Measurements from ENCODE around the gene AQP2.
A peak's percentile ranks its signal among the peaks of the same experiment; 100 is the strongest.

Gene AQP2

GRCh38 chr12:49920915-49921286 lies 29.6 kb upstream of the AQP2 start:
- Histone ChIP-seq H3K9me3 (ENCODE audit: control insufficient read depth in 5 of 5, low read length in 5 of 5) (no peaks in the 10 kb centered on the region), H3K36me3 (ENCODE audit: control insufficient read depth in 5 of 5, insufficient read depth in 5 of 5, low read length in 5 of 5) (no peaks in the 10 kb centered on the region), H3K4me3 (ENCODE audit: low read depth in 1 of 5, low read length in 5 of 5) (no peak overlapping the region), H3K27me3 (ENCODE audit: control insufficient read depth in 5 of 5, insufficient read depth in 4 of 5, low read length in 5 of 5) (peaks cover 0 to 9% (median 2%) of the 10 kb centered on the region in 5 donors), H3K9ac (ENCODE audit: low read length in 5 of 5) (no peak overlapping the region), H3K4me1 (ENCODE audit: control insufficient read depth in 5 of 5, insufficient read depth in 5 of 5, low read length in 5 of 5) (peaks cover 8 to 33% (median 27%) of the 10 kb centered on the region in 5 donors), H3K27ac (ENCODE audit: low read depth, low read length) (no peak overlapping the region)

GRCh38 chr12:49921299-49921698 lies 29.2 kb upstream of the AQP2 start:
- H3K4me3 ChIP-seq (ENCODE audit: low read depth in 1 of 5, low read length in 5 of 5) = no peak overlapping the region
- no peaks in the 10 kb centered on the region for H3K9me3 ChIP-seq (ENCODE audit: control insufficient read depth in 5 of 5, low read length in 5 of 5)
- H3K36me3 ChIP-seq (ENCODE audit: control insufficient read depth in 5 of 5, insufficient read depth in 5 of 5, low read length in 5 of 5) = no peaks in the 10 kb centered on the region
- peaks cover 8 to 33% (median 27%) of the 10 kb centered on the region in 5 donors for H3K4me1 ChIP-seq (ENCODE audit: control insufficient read depth in 5 of 5, insufficient read depth in 5 of 5, low read length in 5 of 5)
- peaks cover 0 to 9% (median 2%) of the 10 kb centered on the region in 5 donors for H3K27me3 ChIP-seq (ENCODE audit: control insufficient read depth in 5 of 5, insufficient read depth in 4 of 5, low read length in 5 of 5)
- no peak overlapping the region for H3K9ac ChIP-seq (ENCODE audit: low read length in 5 of 5)
- H3K27ac ChIP-seq (ENCODE audit: low read depth, low read length) = no peak overlapping the region

GRCh38 chr12:49921936-49922335 lies 28.6 kb upstream of the AQP2 start:
- H3K27ac ChIP-seq (ENCODE audit: low read depth, low read length) = no peak overlapping the region
- H3K9ac ChIP-seq (ENCODE audit: low read length in 5 of 5) = no peak overlapping the region

GRCh38 chr12:49922349-49923034 lies 28.0 kb upstream of the AQP2 start:
- Histone ChIP-seq H3K27ac (ENCODE audit: low read depth, low read length) (peak overlapping the region; percentile 0), H3K4me3 (ENCODE audit: low read depth in 1 of 5, low read length in 5 of 5) (no peak overlapping the region), H3K9ac (ENCODE audit: low read length in 5 of 5) (no peak overlapping the region), H3K9me3 (ENCODE audit: control insufficient read depth in 5 of 5, low read length in 5 of 5) (no peaks in the 10 kb centered on the region), H3K27me3 (ENCODE audit: control insufficient read depth in 5 of 5, insufficient read depth in 4 of 5, low read length in 5 of 5) (peaks cover 0 to 5% (median 2%) of the 10 kb centered on the region in 5 donors), H3K4me1 (ENCODE audit: control insufficient read depth in 5 of 5, insufficient read depth in 5 of 5, low read length in 5 of 5) (peaks cover 8 to 33% (median 27%) of the 10 kb centered on the region in 5 donors), H3K36me3 (ENCODE audit: control insufficient read depth in 5 of 5, insufficient read depth in 5 of 5, low read length in 5 of 5) (no peaks in the 10 kb centered on the region)

More at GRCh38 chr12:49921936-49922335, 28.6 kb upstream of the AQP2 start:
- Histone ChIP-seq H3K9me3 (ENCODE audit: control insufficient read depth in 5 of 5, low read length in 5 of 5) (no peaks in the 10 kb centered on the region), H3K36me3 (ENCODE audit: control insufficient read depth in 5 of 5, insufficient read depth in 5 of 5, low read length in 5 of 5) (no peaks in the 10 kb centered on the region), H3K4me1 (ENCODE audit: control insufficient read depth in 5 of 5, insufficient read depth in 5 of 5, low read length in 5 of 5) (peaks cover 8 to 33% (median 27%) of the 10 kb centered on the region in 5 donors), H3K27me3 (ENCODE audit: control insufficient read depth in 5 of 5, insufficient read depth in 4 of 5, low read length in 5 of 5) (peaks cover 0 to 9% (median 2%) of the 10 kb centered on the region in 5 donors), H3K4me3 (ENCODE audit: low read depth in 1 of 5, low read length in 5 of 5) (no peak overlapping the region)

GRCh38 chr12:49923035-49923644 lies 27.4 kb upstream of the AQP2 start:
- peaks cover 8 to 33% (median 27%) of the 10 kb centered on the region in 5 donors for H3K4me1 ChIP-seq (ENCODE audit: control insufficient read depth in 5 of 5, insufficient read depth in 5 of 5, low read length in 5 of 5)
- no peaks in the 10 kb centered on the region for H3K9me3 ChIP-seq (ENCODE audit: control insufficient read depth in 5 of 5, low read length in 5 of 5)
- no peaks in the 10 kb centered on the region for H3K27me3 ChIP-seq (ENCODE audit: control insufficient read depth in 5 of 5, insufficient read depth in 4 of 5, low read length in 5 of 5)
- H3K36me3 ChIP-seq (ENCODE audit: control insufficient read depth in 5 of 5, insufficient read depth in 5 of 5, low read length in 5 of 5) = no peaks in the 10 kb centered on the region
- H3K27ac ChIP-seq (ENCODE audit: low read depth, low read length) = peak overlapping the region; percentile 54
- no peak overlapping the region for H3K9ac ChIP-seq (ENCODE audit: low read length in 5 of 5)
- no peak overlapping the region for H3K4me3 ChIP-seq (ENCODE audit: low read depth in 1 of 5, low read length in 5 of 5)

GRCh38 chr12:49923880-49924556 lies 26.5 kb upstream of the AQP2 start:
- Histone ChIP-seq H3K27me3 (ENCODE audit: control insufficient read depth in 5 of 5, insufficient read depth in 4 of 5, low read length in 5 of 5) (no peaks in the 10 kb centered on the region), H3K9ac (ENCODE audit: low read length in 5 of 5) (no peak overlapping the region), H3K4me1 (ENCODE audit: control insufficient read depth in 5 of 5, insufficient read depth in 5 of 5, low read length in 5 of 5) (peaks cover 8 to 33% (median 27%) of the 10 kb centered on the region in 5 donors), H3K9me3 (ENCODE audit: control insufficient read depth in 5 of 5, low read length in 5 of 5) (no peaks in the 10 kb centered on the region), H3K4me3 (ENCODE audit: low read depth in 1 of 5, low read length in 5 of 5) (no peak overlapping the region), H3K27ac (ENCODE audit: low read depth, low read length) (peak overlapping the region; percentile 54), H3K36me3 (ENCODE audit: control insufficient read depth in 5 of 5, insufficient read depth in 5 of 5, low read length in 5 of 5) (no peaks in the 10 kb centered on the region)

- no peaks in the 10 kb centered on the region for H3K9me3 ChIP-seq (ENCODE audit: control insufficient read depth in 5 of 5, low read length in 5 of 5)
- H3K36me3 ChIP-seq (ENCODE audit: control insufficient read depth in 5 of 5, insufficient read depth in 5 of 5, low read length in 5 of 5) = no peaks in the 10 kb centered on the region
- H3K9ac ChIP-seq (ENCODE audit: low read length in 5 of 5) = no peak overlapping the region
- no peak overlapping the region for H3K4me3 ChIP-seq (ENCODE audit: low read depth in 1 of 5, low read length in 5 of 5)
- H3K4me1 ChIP-seq (ENCODE audit: control insufficient read depth in 5 of 5, insufficient read depth in 5 of 5, low read length in 5 of 5) = peaks cover 8 to 33% (median 27%) of the 10 kb centered on the region in 5 donors
- H3K27ac ChIP-seq (ENCODE audit: low read depth, low read length) = no peak overlapping the region
- peaks cover 0 to 2% (median 0%) of the 10 kb centered on the region in 5 donors for H3K27me3 ChIP-seq (ENCODE audit: control insufficient read depth in 5 of 5, insufficient read depth in 4 of 5, low read length in 5 of 5)
Observed at GRCh38 chr12:49924628-49925246, 25.8 kb upstream of the AQP2 start.

- Histone ChIP-seq H3K36me3 (ENCODE audit: control insufficient read depth in 5 of 5, insufficient read depth in 5 of 5, low read length in 5 of 5) (no peaks in the 10 kb centered on the region), H3K9me3 (ENCODE audit: control insufficient read depth in 5 of 5, low read length in 5 of 5) (no peaks in the 10 kb centered on the region), H3K27ac (ENCODE audit: low read depth, low read length) (no peak overlapping the region), H3K4me3 (ENCODE audit: low read depth in 1 of 5, low read length in 5 of 5) (no peak overlapping the region), H3K4me1 (ENCODE audit: control insufficient read depth in 5 of 5, insufficient read depth in 5 of 5, low read length in 5 of 5) (peaks cover 8 to 29% (median 27%) of the 10 kb centered on the region in 5 donors), H3K27me3 (ENCODE audit: control insufficient read depth in 5 of 5, insufficient read depth in 4 of 5, low read length in 5 of 5) (peaks cover 0 to 3% (median 0%) of the 10 kb centered on the region in 5 donors), H3K9ac (ENCODE audit: low read length in 5 of 5) (no peak overlapping the region)
Observed at GRCh38 chr12:49925433-49926204, 24.9 kb upstream of the AQP2 start.

- H3K36me3 ChIP-seq (ENCODE audit: control insufficient read depth in 5 of 5, insufficient read depth in 5 of 5, low read length in 5 of 5) = no peaks in the 10 kb centered on the region
- no peak overlapping the region for H3K4me3 ChIP-seq (ENCODE audit: low read depth in 1 of 5, low read length in 5 of 5)
- no peak overlapping the region for H3K27ac ChIP-seq (ENCODE audit: low read depth, low read length)
- H3K9ac ChIP-seq (ENCODE audit: low read length in 5 of 5) = no peak overlapping the region
- peaks cover 0 to 15% (median 10%) of the 10 kb centered on the region in 5 donors for H3K4me1 ChIP-seq (ENCODE audit: control insufficient read depth in 5 of 5, insufficient read depth in 5 of 5, low read length in 5 of 5)
- H3K27me3 ChIP-seq (ENCODE audit: control insufficient read depth in 5 of 5, insufficient read depth in 4 of 5, low read length in 5 of 5) = peaks cover 0 to 3% (median 0%) of the 10 kb centered on the region in 5 donors
- H3K9me3 ChIP-seq (ENCODE audit: control insufficient read depth in 5 of 5, low read length in 5 of 5) = no peaks in the 10 kb centered on the region
Observed at GRCh38 chr12:49928471-49928870, 22.1 kb upstream of the AQP2 start.

Data from subcutaneous abdominal adipose tissue (tissue), 5 donors.